COLO829 (cell line): ENCODE data around the gene C1QTNF5.

Source experiments
- DNase-seq: peaks from one replicate; pipeline ENCODE4 v3.0.0; 2012; ENCODE audit warnings: low spot score

The C1QTNF5 gene

GRCh38 chr11:119359365-119360214 lies 18.9 kb upstream of the C1QTNF5 start:
- no peak for DNase-seq

DNA sequence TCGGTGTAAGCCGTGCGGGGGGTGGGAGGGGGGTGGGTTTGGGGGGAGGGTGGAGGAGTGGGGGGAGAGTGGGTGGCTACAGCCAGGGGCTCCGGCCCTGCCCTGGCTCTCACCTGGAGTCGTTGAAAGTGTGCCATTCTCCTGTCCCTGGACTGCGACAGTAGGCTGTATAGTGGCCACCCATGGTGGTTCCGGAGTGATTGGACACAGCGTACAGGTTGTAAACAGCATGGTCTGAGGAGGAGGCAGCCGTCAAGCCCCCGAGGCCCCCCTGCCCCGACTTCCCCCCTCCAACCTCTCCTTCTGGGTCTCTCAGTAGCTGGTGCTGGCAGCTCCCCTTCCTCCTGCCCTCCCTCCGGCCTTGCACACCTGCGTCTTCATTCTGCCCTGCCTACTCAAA lies 16.4 kb upstream of the C1QTNF5 start:
- no peak for DNase-seq

GRCh38 chr11:119356349-119357031 lies 15.8 kb upstream of the C1QTNF5 start:
- no peak for DNase-seq

DNA sequence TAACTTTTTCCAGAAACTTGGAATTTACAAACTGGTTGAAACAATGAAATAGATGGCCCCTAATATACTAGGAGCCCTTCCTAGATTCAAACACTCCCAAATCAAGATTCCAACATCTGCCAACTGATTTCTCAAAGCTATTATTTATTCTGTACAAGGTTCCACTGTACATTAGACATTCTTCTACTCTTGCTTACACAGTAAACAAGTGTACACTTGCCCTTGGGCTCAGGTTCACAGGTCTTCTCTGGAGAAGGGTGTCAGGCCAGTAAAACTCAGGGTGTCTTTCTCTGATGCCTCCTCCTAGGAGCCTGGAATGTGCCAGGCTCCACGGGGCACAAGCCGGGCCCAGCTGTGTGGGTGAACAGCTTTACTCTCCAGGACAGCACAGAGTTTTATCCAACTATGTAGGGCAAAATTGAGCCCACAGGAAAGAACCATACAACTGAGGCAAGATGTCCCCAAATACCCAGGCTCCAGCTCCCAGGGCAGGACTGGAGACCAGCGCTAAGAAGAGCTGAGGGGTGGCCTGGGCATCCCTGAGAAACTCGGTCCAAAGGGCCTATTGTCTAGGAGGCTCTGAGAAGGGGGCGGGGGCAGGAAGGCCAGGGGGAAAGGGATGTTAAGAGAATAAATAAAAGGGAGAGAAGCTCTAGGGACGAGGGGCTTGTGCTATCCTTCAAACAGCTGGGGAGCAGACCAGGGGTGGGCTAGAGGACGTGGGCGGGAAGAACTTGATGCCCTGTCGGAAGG lies 14.6 kb upstream of the C1QTNF5 start:
- no peak for DNase-seq

DNA sequence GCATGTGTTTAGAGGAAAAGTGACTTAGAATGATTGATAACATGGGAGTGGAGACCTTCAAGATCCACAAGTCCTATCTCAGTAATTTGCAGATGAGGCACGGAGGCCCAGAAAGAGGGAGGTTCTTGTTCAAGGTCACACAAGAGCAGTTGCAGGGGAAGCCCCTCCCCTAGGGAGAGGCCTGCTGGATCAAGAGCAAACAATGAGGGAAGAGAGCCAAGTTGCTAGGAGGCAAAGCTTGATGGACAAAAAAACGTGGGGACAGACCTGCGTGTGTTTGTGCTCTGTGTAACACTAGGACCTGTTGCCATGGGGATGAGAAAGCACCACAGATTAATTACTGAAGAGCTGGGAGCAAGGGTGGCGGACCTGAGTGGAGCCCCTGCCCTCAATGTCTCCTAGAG lies 12.2 kb upstream of the C1QTNF5 start:
- DNase-seq: peak; percentile 90

GRCh38 chr11:119351232-119351631 lies 10.5 kb upstream of the C1QTNF5 start:
- DNase-seq: no peak

GRCh38 chr11:119350302-119350701 lies 9.6 kb upstream of the C1QTNF5 start:
- no peak for DNase-seq

- no peak for DNase-seq
Measured at GRCh38 chr11:119347940-119348605, 7.4 kb upstream of the C1QTNF5 start.

DNA sequence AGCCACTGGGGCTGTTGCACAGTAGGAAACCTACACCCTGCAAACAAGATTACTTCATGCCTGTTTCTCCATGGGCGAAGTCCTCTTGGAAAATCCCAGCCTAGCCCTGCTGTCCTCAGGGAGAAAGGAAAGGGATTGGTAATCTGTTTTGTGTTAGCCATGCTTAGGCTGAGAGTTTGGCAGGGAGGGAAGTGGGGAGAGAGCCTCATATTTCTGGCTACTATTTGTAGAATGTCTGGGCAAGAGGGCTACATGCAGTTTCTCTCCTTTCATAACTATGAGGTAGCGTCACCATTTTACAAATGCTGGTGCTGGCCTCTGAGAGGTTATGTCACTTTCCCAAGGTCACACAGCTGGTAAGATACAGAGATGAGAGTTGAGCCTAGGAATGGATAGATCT lies 6.6 kb upstream of the C1QTNF5 start:
- no peak for DNase-seq

DNA sequence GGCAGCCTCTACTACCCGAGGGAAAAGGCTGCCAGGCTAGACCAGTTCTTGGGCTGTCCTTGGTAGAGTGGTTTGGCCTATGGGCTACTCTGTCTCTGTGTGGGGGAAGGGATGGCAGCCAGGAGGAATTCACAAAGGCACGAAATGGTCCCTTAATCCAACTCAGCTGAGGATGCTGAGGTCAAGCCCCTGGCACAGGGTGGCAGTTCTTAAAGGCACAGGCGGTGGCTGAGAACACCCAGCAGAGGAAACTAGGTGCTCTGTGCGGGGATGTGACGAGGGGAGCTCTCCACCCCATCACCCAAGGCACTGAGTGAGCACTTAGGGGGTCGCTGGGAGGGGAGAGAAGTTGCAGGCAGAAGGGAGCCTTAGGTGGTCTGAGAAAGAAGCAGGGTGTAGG lies 5.9 kb upstream of the C1QTNF5 start, which contains the start of gene MFRP:
Gene MFRP (minus strand): TSS at position 101 of the 400 bp plus-strand sequence. CDS start 192 bp downstream, outside the sequence.
- DNase-seq: no peak

- DNase-seq: no peak
Measured at GRCh38 chr11:119345685-119346084, 5.0 kb upstream of the C1QTNF5 start.

DNA sequence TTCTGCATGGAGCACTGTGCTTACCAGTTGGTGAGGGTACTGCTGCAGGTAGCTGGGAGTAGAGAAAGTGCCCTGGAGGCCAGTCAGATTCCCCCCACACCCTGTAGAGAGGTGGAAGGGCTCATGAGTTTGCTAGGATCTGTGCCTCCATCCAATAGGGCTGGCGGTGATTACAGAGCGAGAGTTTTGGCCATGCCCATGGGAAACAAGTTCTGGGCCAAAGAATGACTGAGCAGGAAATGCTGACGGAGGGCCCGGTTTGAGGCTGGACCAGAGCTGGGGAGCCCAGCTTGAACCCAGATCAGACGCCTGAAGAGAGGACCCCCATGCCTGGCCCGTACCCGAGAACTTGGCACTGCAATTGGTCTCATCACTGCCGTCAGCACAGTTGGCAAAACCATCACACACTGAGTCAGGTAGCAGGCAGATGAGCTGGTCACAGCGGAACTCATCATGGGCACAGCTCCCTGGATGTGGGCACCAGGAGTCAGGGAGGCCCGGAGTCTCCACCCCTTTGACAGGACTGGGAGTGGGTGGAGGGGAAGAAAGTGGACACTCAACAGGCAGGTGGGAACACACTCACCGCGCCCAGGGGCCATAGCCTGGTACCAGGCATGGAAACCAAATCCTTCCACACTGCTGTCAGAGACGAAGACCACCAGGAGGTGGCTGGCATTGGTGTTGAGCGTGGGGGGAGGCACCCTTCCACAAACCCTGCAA lies 3.8 kb upstream of the C1QTNF5 start:
- DNase-seq: no peak

DNA sequence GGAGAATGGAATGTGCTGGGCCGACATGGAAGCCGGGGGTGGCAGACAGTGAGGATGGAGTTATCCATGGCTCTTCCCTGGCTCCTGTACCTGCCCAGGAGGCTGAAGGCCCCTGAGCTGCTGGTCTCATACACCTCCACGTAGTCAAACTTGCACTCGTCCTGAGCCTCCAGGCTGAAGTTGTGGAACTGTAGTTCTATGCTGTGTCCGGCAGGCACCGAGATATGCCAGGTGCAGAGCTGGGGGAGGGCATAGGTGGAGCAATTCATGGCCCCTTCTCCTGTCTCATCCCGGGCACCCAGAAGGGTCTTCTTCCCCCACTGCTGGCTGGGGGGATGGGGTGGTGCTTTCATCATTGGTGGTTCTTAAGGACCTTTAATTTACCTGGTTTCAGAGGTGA lies 3.0 kb upstream of the C1QTNF5 start:
- DNase-seq: no peak

DNA sequence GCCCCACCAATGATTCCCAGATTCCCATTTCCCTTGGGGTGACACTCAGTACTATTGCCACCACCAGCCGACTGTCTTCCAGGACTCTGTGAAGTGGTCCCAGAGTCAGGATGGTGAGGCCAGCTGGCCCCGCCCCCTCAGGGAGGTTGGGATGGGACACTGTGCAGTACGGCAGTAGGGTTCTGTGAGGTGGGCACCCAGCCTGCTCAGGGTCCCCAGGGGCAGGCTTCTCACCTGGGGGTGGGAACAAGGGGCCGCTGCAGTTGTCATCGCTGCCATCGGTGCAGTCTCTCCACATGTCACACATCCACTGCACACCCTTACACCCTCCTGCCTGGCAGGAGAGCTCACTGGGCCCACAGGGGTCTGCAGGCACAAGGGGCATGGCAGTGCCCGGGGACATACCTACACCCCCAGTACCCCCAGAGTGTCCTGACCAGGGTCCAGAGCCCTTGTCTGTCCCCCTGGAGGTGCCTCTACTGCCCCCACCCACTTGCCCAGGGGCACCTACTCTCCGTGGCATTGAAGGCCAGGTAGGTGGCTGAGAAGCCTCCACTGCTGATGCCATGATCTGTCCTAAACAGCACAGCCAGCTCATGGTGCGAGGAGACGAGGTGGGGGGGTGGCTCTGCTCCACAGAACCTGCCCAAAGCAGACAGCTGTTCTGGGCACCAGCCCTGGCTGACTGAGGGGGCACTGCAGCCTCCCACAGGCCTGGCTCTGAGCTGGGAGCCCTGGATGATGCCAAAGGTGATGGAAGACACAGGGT lies 1.9 kb upstream of the C1QTNF5 start:
- DNase-seq: no peak

GRCh38 chr11:119342023-119342300 lies 1.3 kb upstream of the C1QTNF5 start:
- DNase-seq: no peak

DNA sequence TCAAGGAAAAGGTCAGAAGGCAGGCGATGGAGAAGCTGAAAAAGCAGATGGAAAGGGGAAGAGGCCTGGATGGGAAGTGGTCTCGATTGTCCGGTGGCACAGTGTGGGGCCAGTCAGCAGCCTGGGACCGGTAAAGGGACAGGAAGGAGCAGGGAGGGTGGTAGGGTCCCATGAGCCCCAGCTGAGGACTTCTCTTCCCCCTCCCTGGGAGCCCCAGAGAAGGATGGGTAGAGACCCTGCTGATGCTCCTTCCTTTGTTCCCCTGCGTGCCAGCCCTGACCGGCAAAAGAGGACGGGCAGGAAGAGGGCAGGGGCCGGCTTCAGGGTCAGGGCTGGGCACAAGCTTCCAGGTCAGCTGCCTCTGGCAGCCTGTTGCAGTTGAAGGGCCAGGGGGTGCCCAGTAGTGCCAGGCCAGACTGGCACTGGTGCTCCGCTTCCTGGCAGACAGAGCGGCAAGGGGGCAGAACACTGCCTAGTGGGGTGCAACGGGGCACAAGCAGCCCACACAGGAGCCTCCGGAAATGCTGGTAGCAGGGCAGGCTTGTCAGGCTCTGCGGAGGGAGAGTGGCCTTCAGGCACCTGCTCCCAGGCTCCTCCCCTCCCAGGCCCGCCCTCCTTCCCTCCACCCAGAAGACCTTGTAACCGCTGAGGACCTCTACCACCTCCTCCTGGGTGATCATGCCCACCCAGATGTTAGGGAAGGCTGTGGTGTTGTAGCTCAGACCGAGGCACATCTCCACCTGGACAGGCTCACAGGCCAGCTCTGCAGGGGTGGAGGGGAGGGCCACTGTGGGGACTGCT lies 739 bp upstream of the C1QTNF5 start:
- DNase-seq: no peak

DNA sequence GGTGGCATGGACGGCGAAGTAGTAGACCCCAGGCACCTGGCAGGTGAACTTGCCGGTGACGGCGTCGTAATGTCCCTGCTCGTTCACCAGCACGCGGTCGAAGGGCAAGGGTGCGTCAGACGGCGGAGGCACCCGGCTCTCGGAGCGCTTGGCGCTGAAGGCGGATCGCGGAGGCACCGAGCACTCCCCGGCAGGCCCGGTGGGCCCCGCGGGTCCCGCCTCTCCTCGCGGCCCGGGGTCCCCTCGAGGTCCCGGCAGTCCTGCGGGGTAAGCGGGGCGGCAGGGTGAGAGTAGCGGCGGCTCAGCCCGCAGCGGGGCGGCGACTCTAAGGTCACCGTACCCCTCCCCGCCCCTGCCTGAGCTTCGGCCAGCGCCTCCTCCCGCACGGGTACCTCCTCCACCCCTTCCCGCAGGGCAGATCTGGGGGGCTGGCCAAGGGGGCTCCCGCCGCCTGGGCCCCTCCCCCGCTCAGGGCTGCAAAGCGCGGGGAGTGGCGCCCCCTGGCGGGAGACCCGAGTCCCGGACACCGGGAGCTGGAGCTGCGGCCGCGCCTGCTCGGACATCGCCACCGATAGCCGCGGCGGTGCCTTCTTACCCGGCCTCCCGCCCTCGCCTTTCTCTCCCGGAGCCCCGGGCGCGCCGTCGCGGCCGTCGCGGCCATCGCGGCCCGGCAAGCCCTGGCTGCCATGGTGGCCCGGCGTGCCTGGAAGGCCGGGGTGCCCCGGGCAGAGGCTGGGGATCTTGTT lies 921 bp downstream of the C1QTNF5 start:
- no peak for DNase-seq

GRCh38 chr11:119338965-119339588 lies 1.6 kb downstream of the C1QTNF5 start:
- no peak for DNase-seq
